Activated CD4-positive, alpha-beta memory T cell treated with anti-CD3 and anti-CD28 coated beads for 36 hours (primary cell): ENCODE data around the gene NSFL1C. TPM values are rescaled to one million over a fixed set of nuclear protein-coding genes. Genes with fewer than 3 reads are reported as not detected.

ENCODE experiments used
- CTCF ChIA-PET: fragments of 350-600 bp; sonication (Branson Sonifier 250); formaldehyde crosslinking; loops from one replicate; lab custom pipeline; 2021; ENCODE audit warnings: antibody characterized with exemption, inconsistent platforms; lab: Charles Lee
- POLR2A ChIA-PET: fragments of 350-600 bp; sonication (Branson Sonifier 250); formaldehyde crosslinking; loops from one replicate; lab custom pipeline; 2021; ENCODE audit warnings: antibody characterized with exemption; lab: Charles Lee
- DNase-seq: peaks from one replicate; pipeline ENCODE4 v3.0.0-alpha.2; 2020
- H3K27ac Mint-ChIP-seq: one replicate; pipeline ENCODE4 v1.8.0; 2021; ENCODE audit warnings: mixed read lengths
- H3K27me3 Mint-ChIP-seq: one replicate; pipeline ENCODE4 v1.8.0; 2021; ENCODE audit warnings: mixed read lengths
- H3K36me3 Mint-ChIP-seq: one replicate; pipeline ENCODE4 v1.8.0; 2021; ENCODE audit warnings: mixed read lengths
- H3K4me1 Mint-ChIP-seq: one replicate; pipeline ENCODE4 v1.8.0; 2021; ENCODE audit warnings: low read depth, mixed read lengths
- H3K4me3 Mint-ChIP-seq: one replicate; pipeline ENCODE4 v1.8.0; 2021; ENCODE audit warnings: mild to moderate bottlenecking, mixed read lengths
- H3K9me3 Mint-ChIP-seq: one replicate; pipeline ENCODE4 v1.8.0; 2021; ENCODE audit warnings: mixed read lengths
- intact Hi-C: fragments of 100-400 bp; cut with micrococcal nuclease; formaldehyde crosslinking; loops from one replicate; pipeline ENCODE4 v1.15.1; 2023
- total RNA-seq, 2 experiments: library from RNA; stranded (reverse); gene quantifications; one replicate each; pipeline ENCODE4 v1.2.3, GENCODE V29; 2021

The NSFL1C gene
- 10 to 100 TPM; 81.8 to 83.1 TPM for total RNA-seq

- DNase-seq: peak; percentile 98
- peaks cover 38% of the 10 kb centered on the region for H3K4me1 Mint-ChIP-seq
- no peaks in the 10 kb centered on the region for H3K9me3 Mint-ChIP-seq
- ChIA-PET CTCF (interaction anchor here (0.6 to 3.6 kb wide), 22 partner anchors 8 to 646 kb away, joined by 3 to 25 read pairs (median 5); partner anchors contain the start of genes SDCBP2 and SNPH), POLR2A (interaction anchor here (0.8 to 1.7 kb wide), 7 partner anchors 14 to 142 kb away, joined by 3 to 4 read pairs (median 3); no protein-coding TSS in a partner anchor)
- peaks cover 6% of the 10 kb centered on the region for H3K27me3 Mint-ChIP-seq
- intact Hi-C loops: loop anchor here (1.0 to 5.0 kb wide), 7 partner anchors 30 to 348 kb away; partner anchors contain the start of genes PSMF1 and SIRPG
- peak within 1 kb of the TSS; percentile 77 for H3K27ac Mint-ChIP-seq
- peaks cover 8% of the 10 kb centered on the region for H3K36me3 Mint-ChIP-seq
- H3K4me3 Mint-ChIP-seq: peak within 1 kb of the TSS; percentile 82
Observed at GRCh38 chr20:1466211-1467081, at the start of gene NSFL1C. NSFL1C (minus strand) TSS chr20:1466849; CDS start chr20:1466824, 25 bp downstream.

GRCh38 chr20:1513801-1514200 is 47.2 kb upstream of the NSFL1C start:
- Mint-ChIP-seq H3K27ac (no peak overlapping the region), H3K27me3 (peaks cover 9% of the 10 kb centered on the region), H3K9me3 (peaks cover 9% of the 10 kb centered on the region), H3K36me3 (peaks cover 6% of the 10 kb centered on the region), H3K4me3 (no peak overlapping the region), H3K4me1 (no peaks in the 10 kb centered on the region)
- intact Hi-C loops: no loop called here
- POLR2A ChIA-PET: no interaction called here
- no peak for DNase-seq
- CTCF ChIA-PET: interaction anchor here (2.3 kb wide), 1 partner anchor 10 kb away, joined by 12 read pairs; no protein-coding TSS in a partner anchor

GRCh38 chr20:1509237-1509636 is 42.6 kb upstream of the NSFL1C start:
- Mint-ChIP-seq H3K36me3 (peaks cover 6% of the 10 kb centered on the region), H3K4me1 (no peaks in the 10 kb centered on the region), H3K27me3 (peaks cover 9% of the 10 kb centered on the region), H3K27ac (no peak overlapping the region), H3K4me3 (no peak overlapping the region), H3K9me3 (peaks cover 9% of the 10 kb centered on the region)
- peak; percentile 39 for DNase-seq
- POLR2A ChIA-PET: no interaction called here
- intact Hi-C loops: loop anchor here (1.0 to 2.0 kb wide), 2 partner anchors 226 to 268 kb away; no protein-coding TSS in a partner anchor
- CTCF ChIA-PET: interaction anchor here (1.0 to 5.1 kb wide), 8 partner anchors 25 to 271 kb away, joined by 3 to 44 read pairs (median 4); partner anchors contain the start of gene SIRPD

GRCh38 chr20:1508574-1508973 is 41.9 kb upstream of the NSFL1C start:
- ChIA-PET POLR2A (no interaction called here), CTCF (interaction anchor here (0.7 to 5.1 kb wide), 10 partner anchors 11 to 309 kb away, joined by 3 to 44 read pairs (median 3); partner anchors contain the start of gene SIRPD)
- Mint-ChIP-seq H3K27ac (no peak overlapping the region), H3K9me3 (peaks cover 9% of the 10 kb centered on the region), H3K4me3 (no peak overlapping the region), H3K27me3 (peaks cover 9% of the 10 kb centered on the region), H3K4me1 (peaks cover 2% of the 10 kb centered on the region), H3K36me3 (peaks cover 6% of the 10 kb centered on the region)
- DNase-seq: no peak
- intact Hi-C loops: loop anchor here (2.0 kb wide), 1 partner anchor 226 kb away; no protein-coding TSS in a partner anchor

GRCh38 chr20:1507276-1507675 is 40.6 kb upstream of the NSFL1C start:
- Mint-ChIP-seq H3K27me3 (peaks cover 17% of the 10 kb centered on the region), H3K27ac (no peak overlapping the region), H3K4me1 (peaks cover 3% of the 10 kb centered on the region), H3K9me3 (no peaks in the 10 kb centered on the region), H3K4me3 (no peak overlapping the region), H3K36me3 (no peaks in the 10 kb centered on the region)
- ChIA-PET POLR2A (no interaction called here), CTCF (interaction anchor here (1.2 to 5.1 kb wide), 5 partner anchors 10 to 269 kb away, joined by 3 to 44 read pairs (median 3); no protein-coding TSS in a partner anchor)
- DNase-seq: no peak
- intact Hi-C loops: no loop called here

DNA sequence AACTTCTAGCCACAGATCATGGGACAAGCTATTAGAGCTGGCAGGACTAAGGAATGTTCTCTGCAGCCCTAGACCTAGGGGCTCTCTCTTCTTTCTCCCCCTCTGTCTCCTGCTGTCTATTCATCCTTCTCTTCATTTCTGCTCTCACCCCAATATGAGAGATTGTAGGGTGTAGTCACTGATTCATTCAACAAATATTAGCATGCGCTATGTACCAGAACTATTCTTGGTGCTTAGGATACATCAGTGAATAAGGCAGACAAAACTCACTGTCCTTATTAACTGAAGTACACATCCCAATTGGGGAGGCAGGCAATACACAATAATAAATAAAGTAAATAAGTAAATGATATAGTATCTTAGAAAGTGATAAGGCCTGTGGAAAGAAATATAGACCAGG is 39.2 kb upstream of the NSFL1C start:
- Mint-ChIP-seq H3K27ac (no peak overlapping the region), H3K4me1 (peaks cover 3% of the 10 kb centered on the region), H3K4me3 (no peak overlapping the region), H3K36me3 (no peaks in the 10 kb centered on the region), H3K9me3 (no peaks in the 10 kb centered on the region), H3K27me3 (peaks cover 11% of the 10 kb centered on the region)
- ChIA-PET CTCF (interaction anchor here (0.9 to 5.1 kb wide), 5 partner anchors 8 to 271 kb away, joined by 3 to 44 read pairs (median 3); no protein-coding TSS in a partner anchor), POLR2A (no interaction called here)
- intact Hi-C loops: no loop called here
- no peak for DNase-seq

- ChIA-PET CTCF (interaction anchor here (0.7 to 5.1 kb wide), 6 partner anchors 10 to 271 kb away, joined by 3 to 44 read pairs (median 6); no protein-coding TSS in a partner anchor), POLR2A (no interaction called here)
- Mint-ChIP-seq H3K36me3 (no peaks in the 10 kb centered on the region), H3K4me3 (no peak overlapping the region), H3K27me3 (peaks cover 10% of the 10 kb centered on the region), H3K27ac (no peak overlapping the region), H3K4me1 (peaks cover 3% of the 10 kb centered on the region), H3K9me3 (no peaks in the 10 kb centered on the region)
- no peak for DNase-seq
- intact Hi-C loops: no loop called here
Observed at GRCh38 chr20:1505361-1505760, 38.7 kb upstream of the NSFL1C start.

GRCh38 chr20:1503564-1504227 is 37.0 kb upstream of the NSFL1C start:
- peaks cover 3% of the 10 kb centered on the region for H3K4me1 Mint-ChIP-seq
- ChIA-PET CTCF (interaction anchor here (0.5 to 2.9 kb wide), 47 partner anchors 8 to 672 kb away, joined by 3 to 34 read pairs (median 4); partner anchors contain the start of genes NSFL1C and SIRPB2), POLR2A (no interaction called here)
- intact Hi-C loops: loop anchor here (1.0 to 2.0 kb wide), 2 partner anchors 36 to 69 kb away; no protein-coding TSS in a partner anchor
- H3K4me3 Mint-ChIP-seq: no peak overlapping the region
- no peaks in the 10 kb centered on the region for H3K36me3 Mint-ChIP-seq
- H3K27me3 Mint-ChIP-seq: peaks cover 17% of the 10 kb centered on the region
- DNase-seq: peak; percentile 83
- H3K27ac Mint-ChIP-seq: no peak overlapping the region
- H3K9me3 Mint-ChIP-seq: no peaks in the 10 kb centered on the region

- no peak overlapping the region for H3K27ac Mint-ChIP-seq
- peaks cover 3% of the 10 kb centered on the region for H3K4me1 Mint-ChIP-seq
- no peak for DNase-seq
- H3K27me3 Mint-ChIP-seq: peaks cover 26% of the 10 kb centered on the region
- H3K4me3 Mint-ChIP-seq: no peak overlapping the region
- intact Hi-C loops: no loop called here
- ChIA-PET CTCF (interaction anchor here (0.6 kb wide), 1 partner anchor 142 kb away, joined by 3 read pairs; no protein-coding TSS in a partner anchor), POLR2A (no interaction called here)
- no peaks in the 10 kb centered on the region for H3K9me3 Mint-ChIP-seq
- H3K36me3 Mint-ChIP-seq: no peaks in the 10 kb centered on the region
Observed at GRCh38 chr20:1500496-1500895, 33.8 kb upstream of the NSFL1C start.

DNA sequence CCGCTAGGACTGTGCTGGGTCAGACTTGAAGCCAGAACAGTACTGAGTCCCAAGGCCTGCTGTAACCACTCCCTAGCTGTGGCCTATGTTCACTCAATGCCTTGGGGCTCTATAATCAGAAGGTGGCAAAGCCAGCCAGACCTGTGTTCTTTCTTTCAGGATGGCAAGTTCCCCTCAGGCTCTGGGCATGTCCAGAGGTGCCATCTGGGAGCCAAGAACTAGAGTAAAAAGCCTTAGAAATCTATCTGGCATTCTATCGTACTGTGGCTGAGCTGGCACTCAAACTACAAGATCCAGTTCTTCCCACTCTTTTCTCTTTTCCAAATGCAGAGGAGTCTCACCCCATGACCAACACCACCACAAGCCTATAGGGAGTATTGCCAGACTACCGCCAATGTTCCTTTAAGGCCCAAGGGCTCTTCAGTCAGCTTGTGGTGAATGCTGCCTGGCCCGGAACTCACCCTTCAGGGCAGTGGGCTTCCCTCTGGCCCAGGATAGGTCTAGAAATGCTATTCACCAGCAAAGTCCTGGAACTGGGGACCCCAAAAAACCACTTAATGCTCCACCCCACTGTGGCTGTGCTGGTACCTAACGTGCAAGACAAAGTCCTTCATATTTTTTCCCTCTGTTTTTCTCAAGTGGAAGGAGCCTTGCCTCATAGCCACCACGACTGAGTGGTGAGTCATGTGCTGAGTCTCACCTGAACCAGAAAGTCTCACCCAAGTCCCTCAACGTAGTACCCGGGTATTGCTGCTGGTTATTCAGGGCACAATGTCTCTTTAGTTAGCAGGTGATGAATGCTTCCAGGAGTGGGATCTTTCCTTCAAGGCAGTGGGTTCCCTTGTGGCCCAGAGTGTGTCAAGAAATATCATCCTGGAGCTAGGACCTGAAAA is 33.1 kb upstream of the NSFL1C start:
- CTCF ChIA-PET: interaction anchor here (0.6 kb wide), 1 partner anchor 142 kb away, joined by 3 read pairs; no protein-coding TSS in a partner anchor
- Mint-ChIP-seq H3K9me3 (no peaks in the 10 kb centered on the region), H3K27me3 (peaks cover 26% of the 10 kb centered on the region), H3K27ac (no peak overlapping the region), H3K4me1 (peaks cover 3% of the 10 kb centered on the region), H3K4me3 (no peak overlapping the region), H3K36me3 (no peaks in the 10 kb centered on the region)
- intact Hi-C loops: no loop called here
- POLR2A ChIA-PET: no interaction called here
- DNase-seq: no peak
